ENCODE measurements around the gene FGF21.

- TF ChIP-seq ZNF335 (tag by site-specific recombination; conservative IDR thresholded peaks at IDR 0.05) (no peak), ZNF664 (tag by site-specific recombination; IDR thresholded peaks at IDR 0.05) (no peak), REST (tag by site-specific recombination; IDR thresholded peaks at IDR 0.05) (no peak)
Measured at GRCh38 chr19:48741129-48741999, 14.0 kb upstream of the FGF21 start.
